ENCODE data around the gene PFKFB2.

PFKFB2 gene

DNA sequence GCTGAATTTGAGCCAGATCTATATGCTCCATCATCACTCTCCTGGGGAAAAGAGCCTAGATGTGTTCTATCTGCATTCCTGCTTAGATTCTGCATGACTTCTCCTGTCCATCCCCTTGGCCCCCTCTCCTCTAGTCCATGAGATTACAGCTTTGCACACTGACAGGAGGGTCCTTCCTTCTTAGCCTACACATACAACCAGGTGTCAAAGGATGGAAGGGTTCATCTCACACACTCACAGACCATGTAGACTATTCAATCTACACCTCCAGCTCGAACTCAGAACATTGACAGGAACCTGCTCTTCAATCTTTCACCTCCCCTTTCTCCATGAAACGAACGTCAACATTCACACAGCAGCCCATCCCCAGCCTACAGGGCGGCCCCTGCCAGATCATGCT is 34.4 kb upstream of the PFKFB2 start:
- TF ChIP-seq EZH2phosphoT487 (IDR thresholded peaks at IDR 0.05; ENCODE audit: borderline replicate concordance, low read length): no peak
- TF ChIP-seq, protein P1, sequence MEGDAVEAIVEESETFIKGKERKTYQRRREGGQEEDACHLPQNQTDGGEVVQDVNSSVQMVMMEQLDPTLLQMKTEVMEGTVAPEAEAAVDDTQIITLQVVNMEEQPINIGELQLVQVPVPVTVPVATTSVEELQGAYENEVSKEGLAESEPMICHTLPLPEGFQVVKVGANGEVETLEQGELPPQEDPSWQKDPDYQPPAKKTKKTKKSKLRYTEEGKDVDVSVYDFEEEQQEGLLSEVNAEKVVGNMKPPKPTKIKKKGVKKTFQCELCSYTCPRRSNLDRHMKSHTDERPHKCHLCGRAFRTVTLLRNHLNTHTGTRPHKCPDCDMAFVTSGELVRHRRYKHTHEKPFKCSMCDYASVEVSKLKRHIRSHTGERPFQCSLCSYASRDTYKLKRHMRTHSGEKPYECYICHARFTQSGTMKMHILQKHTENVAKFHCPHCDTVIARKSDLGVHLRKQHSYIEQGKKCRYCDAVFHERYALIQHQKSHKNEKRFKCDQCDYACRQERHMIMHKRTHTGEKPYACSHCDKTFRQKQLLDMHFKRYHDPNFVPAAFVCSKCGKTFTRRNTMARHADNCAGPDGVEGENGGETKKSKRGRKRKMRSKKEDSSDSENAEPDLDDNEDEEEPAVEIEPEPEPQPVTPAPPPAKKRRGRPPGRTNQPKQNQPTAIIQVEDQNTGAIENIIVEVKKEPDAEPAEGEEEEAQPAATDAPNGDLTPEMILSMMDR (IDR thresholded peaks at IDR 0.05; ENCODE audit: low read depth, low read length, poor library complexity, severe bottlenecking): no peak
- no peaks in the 10 kb centered on the region for H3K36me3 ChIP-seq (ENCODE audit: control insufficient read depth, low read length)
- no peaks in the 10 kb centered on the region for H3K79me2 ChIP-seq (ENCODE audit: control insufficient read depth, low read length)
- no peaks in the 10 kb centered on the region for H4K20me1 ChIP-seq (ENCODE audit: control insufficient read depth, insufficient read depth, low read depth, low read length)
- peaks cover 36% of the 10 kb centered on the region for H3K27me3 ChIP-seq (ENCODE audit: control insufficient read depth, low read length)
- H3K4me2 ChIP-seq (ENCODE audit: low read length): no peak overlapping the region
- no peaks in the 10 kb centered on the region for H3F3A ChIP-seq (ENCODE audit: control insufficient read depth, insufficient read depth)
- H3K27ac ChIP-seq (ENCODE audit: low read depth, low read length): no peak overlapping the region
- no peaks in the 10 kb centered on the region for H3K9me3 ChIP-seq (ENCODE audit: control insufficient read depth, insufficient read depth, low read length)
- H3K4me1 ChIP-seq (ENCODE audit: control insufficient read depth, low read length): no peaks in the 10 kb centered on the region
- no peaks in the 10 kb centered on the region for H3K9me2 ChIP-seq (replicated peaks; ENCODE audit: control insufficient read depth, low read length)
- H3K4me3 ChIP-seq (ENCODE audit: low read length): no peak overlapping the region

DNA sequence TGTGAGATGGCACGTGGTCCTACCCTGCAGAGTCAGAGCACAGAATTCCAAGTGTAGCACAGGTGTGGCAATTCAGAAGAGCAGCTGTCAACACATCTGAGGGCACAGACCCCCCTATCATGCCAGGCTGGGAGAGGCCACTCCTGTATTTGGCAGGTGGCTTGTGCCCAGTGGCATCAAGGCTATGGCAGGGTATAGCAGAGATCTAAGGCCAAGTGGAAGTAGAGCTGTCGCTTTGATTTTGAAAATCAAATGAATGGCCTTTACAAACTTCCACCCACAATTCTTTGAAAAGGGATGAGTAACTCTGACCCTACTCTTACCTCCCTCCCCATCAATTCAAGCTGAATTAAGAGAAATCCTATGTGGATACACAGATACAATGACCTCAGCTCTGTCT is 33.9 kb upstream of the PFKFB2 start:
- Histone ChIP-seq H3F3A (ENCODE audit: control insufficient read depth, insufficient read depth) (no peaks in the 10 kb centered on the region), H3K4me2 (ENCODE audit: low read length) (no peak overlapping the region), H3K9me2 (replicated peaks; ENCODE audit: control insufficient read depth, low read length) (no peaks in the 10 kb centered on the region), H3K79me2 (ENCODE audit: control insufficient read depth, low read length) (no peaks in the 10 kb centered on the region), H3K36me3 (ENCODE audit: control insufficient read depth, low read length) (no peaks in the 10 kb centered on the region), H3K9me3 (ENCODE audit: control insufficient read depth, insufficient read depth, low read length) (no peaks in the 10 kb centered on the region), H3K4me1 (ENCODE audit: control insufficient read depth, low read length) (no peaks in the 10 kb centered on the region), H4K20me1 (ENCODE audit: control insufficient read depth, insufficient read depth, low read depth, low read length) (no peaks in the 10 kb centered on the region), H3K4me3 (ENCODE audit: low read length) (no peak overlapping the region), H3K27ac (ENCODE audit: low read depth, low read length) (no peak overlapping the region), H3K27me3 (ENCODE audit: control insufficient read depth, low read length) (peaks cover 31% of the 10 kb centered on the region)
- TF ChIP-seq EZH2phosphoT487 (IDR thresholded peaks at IDR 0.05; ENCODE audit: borderline replicate concordance, low read length): no peak
- TF ChIP-seq, protein P1 (IDR thresholded peaks at IDR 0.05; ENCODE audit: low read depth, low read length, poor library complexity, severe bottlenecking): no peak

DNA sequence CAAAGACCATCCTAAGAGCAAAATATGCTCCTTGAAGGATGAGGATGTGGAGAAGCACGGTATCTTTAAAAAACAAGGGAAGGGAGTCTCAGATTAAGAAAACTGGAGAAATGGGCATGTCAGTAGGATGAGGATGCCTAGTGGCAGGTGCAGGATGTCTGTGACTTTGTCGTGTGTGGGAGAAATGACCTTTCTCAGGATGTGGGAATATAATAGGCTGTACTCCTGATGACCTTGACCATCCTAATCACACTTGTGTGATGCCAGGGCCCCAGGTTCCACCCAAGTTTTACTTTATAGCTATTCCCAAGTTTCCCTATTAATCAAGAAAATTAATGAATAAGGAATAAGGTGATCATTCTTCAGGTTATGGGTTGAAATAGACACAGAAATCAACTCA is 33.4 kb upstream of the PFKFB2 start:
- H3K79me2 ChIP-seq (ENCODE audit: control insufficient read depth, low read length): no peaks in the 10 kb centered on the region
- H3K9me2 ChIP-seq (replicated peaks; ENCODE audit: control insufficient read depth, low read length): no peaks in the 10 kb centered on the region
- no peaks in the 10 kb centered on the region for H3F3A ChIP-seq (ENCODE audit: control insufficient read depth, insufficient read depth)
- TF ChIP-seq, protein P1 (IDR thresholded peaks at IDR 0.05; ENCODE audit: low read depth, low read length, poor library complexity, severe bottlenecking): no peak
- no peak for TF ChIP-seq EZH2phosphoT487 (IDR thresholded peaks at IDR 0.05; ENCODE audit: borderline replicate concordance, low read length)
- H3K9me3 ChIP-seq (ENCODE audit: control insufficient read depth, insufficient read depth, low read length): no peaks in the 10 kb centered on the region
- H3K27ac ChIP-seq (ENCODE audit: low read depth, low read length): no peak overlapping the region
- H3K4me3 ChIP-seq (ENCODE audit: low read length): no peak overlapping the region
- no peaks in the 10 kb centered on the region for H3K4me1 ChIP-seq (ENCODE audit: control insufficient read depth, low read length)
- H3K36me3 ChIP-seq (ENCODE audit: control insufficient read depth, low read length): no peaks in the 10 kb centered on the region
- peaks cover 26% of the 10 kb centered on the region for H3K27me3 ChIP-seq (ENCODE audit: control insufficient read depth, low read length)
- H3K4me2 ChIP-seq (ENCODE audit: low read length): no peak overlapping the region
- no peaks in the 10 kb centered on the region for H4K20me1 ChIP-seq (ENCODE audit: control insufficient read depth, insufficient read depth, low read depth, low read length)

Measured in DOHH2 (cell line).